ENCODE measurements around the gene DYNLRB1. TPM values are rescaled to one million over a fixed set of nuclear protein-coding genes. Genes with fewer than 3 reads are reported as not detected.

The DYNLRB1 gene
- total RNA-seq, 2 experiments from 2014 or later = 101 to 108 TPM

- CTCF ChIA-PET = interaction anchor here (1.3 to 7.1 kb wide), 2 partner anchors 12 to 214 kb away, joined by 5 to 98 read pairs; no protein-coding TSS in a partner anchor
- H3K9me3 Mint-ChIP-seq = no peaks in the 10 kb centered on the region
- no peaks in the 10 kb centered on the region for H3K27me3 Mint-ChIP-seq
- DNase-seq = no peak
- intact Hi-C loops (cut with micrococcal nuclease) = no loop called here
- H3K4me1 Mint-ChIP-seq (ENCODE audit: low read depth) = peaks cover 24% of the 10 kb centered on the region
- no peak overlapping the region for H3K4me3 Mint-ChIP-seq
- H3K36me3 Mint-ChIP-seq = peaks cover 26% of the 10 kb centered on the region
- POLR2A ChIA-PET = no interaction called here
- H3K27ac Mint-ChIP-seq = no peak overlapping the region
Observed at GRCh38 chr20:34526466-34526865, 10.2 kb downstream of the DYNLRB1 start.

GRCh38 chr20:34527016-34527415, 10.8 kb downstream of the DYNLRB1 start:
- Mint-ChIP-seq H3K27ac (no peak overlapping the region), H3K36me3 (peaks cover 23% of the 10 kb centered on the region), H3K4me3 (no peak overlapping the region), H3K9me3 (no peaks in the 10 kb centered on the region), H3K4me1 (ENCODE audit: low read depth) (peaks cover 22% of the 10 kb centered on the region), H3K27me3 (no peaks in the 10 kb centered on the region)
- ChIA-PET CTCF (interaction anchor here (1.3 to 7.1 kb wide), 2 partner anchors 12 to 214 kb away, joined by 5 to 98 read pairs; no protein-coding TSS in a partner anchor), POLR2A (no interaction called here)
- intact Hi-C loops (cut with micrococcal nuclease) = no loop called here
- DNase-seq = no peak

- Mint-ChIP-seq H3K27me3 (no peaks in the 10 kb centered on the region), H3K4me1 (ENCODE audit: low read depth) (peaks cover 8% of the 10 kb centered on the region), H3K36me3 (peaks cover 19% of the 10 kb centered on the region), H3K4me3 (no peak overlapping the region), H3K27ac (no peak overlapping the region), H3K9me3 (no peaks in the 10 kb centered on the region)
- CTCF ChIA-PET = interaction anchor here (2.4 kb wide), 1 partner anchor 10 kb away, joined by 9 read pairs; no protein-coding TSS in a partner anchor
- POLR2A ChIA-PET = no interaction called here
- DNase-seq = no peak
- intact Hi-C loops (cut with micrococcal nuclease) = no loop called here
Observed at GRCh38 chr20:34528921-34529297, 12.7 kb downstream of the DYNLRB1 start.

DNA sequence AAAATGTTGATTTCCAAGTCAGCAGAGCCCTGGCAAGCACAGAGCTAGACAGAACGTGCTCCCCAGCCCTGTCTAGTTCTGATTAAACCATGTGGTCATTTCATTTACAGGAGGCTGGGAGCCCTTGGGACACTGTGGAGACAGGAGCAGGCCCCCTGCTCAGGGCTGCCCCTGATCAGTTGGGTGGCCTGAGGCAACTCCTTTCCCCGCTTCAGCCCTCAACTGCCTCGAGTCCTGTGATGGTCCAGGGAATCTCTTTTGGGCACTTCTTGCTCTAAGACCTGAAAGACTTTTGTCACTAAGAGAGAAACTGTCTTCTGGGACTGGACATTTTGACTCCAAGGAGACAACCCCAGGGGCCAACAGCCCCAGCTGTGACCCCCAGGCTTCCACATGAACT, 13.5 kb downstream of the DYNLRB1 start:
- no peak for DNase-seq
- intact Hi-C loops (cut with micrococcal nuclease) = loop anchor here (10.0 kb wide), 1 partner anchor 235 kb away; no protein-coding TSS in a partner anchor
- CTCF ChIA-PET = interaction anchor here (1.1 to 2.7 kb wide), 4 partner anchors 9 to 240 kb away, joined by 3 to 17 read pairs (median 12); no protein-coding TSS in a partner anchor
- Mint-ChIP-seq H3K36me3 (peaks cover 24% of the 10 kb centered on the region), H3K27me3 (no peaks in the 10 kb centered on the region), H3K4me3 (no peak overlapping the region), H3K27ac (no peak overlapping the region), H3K4me1 (ENCODE audit: low read depth) (peaks cover 3% of the 10 kb centered on the region), H3K9me3 (no peaks in the 10 kb centered on the region)
- POLR2A ChIA-PET = no interaction called here

- no peaks in the 10 kb centered on the region for H3K27me3 Mint-ChIP-seq
- no peak overlapping the region for H3K27ac Mint-ChIP-seq
- H3K4me1 Mint-ChIP-seq (ENCODE audit: low read depth) = peaks cover 2% of the 10 kb centered on the region
- intact Hi-C loops (cut with micrococcal nuclease) = loop anchor here (10.0 kb wide), 1 partner anchor 234 kb away; no protein-coding TSS in a partner anchor
- H3K36me3 Mint-ChIP-seq = peaks cover 28% of the 10 kb centered on the region
- DNase-seq = no peak
- no peak overlapping the region for H3K4me3 Mint-ChIP-seq
- CTCF ChIA-PET = interaction anchor here (1.1 to 2.7 kb wide), 5 partner anchors 8 to 239 kb away, joined by 3 to 17 read pairs (median 9); no protein-coding TSS in a partner anchor
- H3K9me3 Mint-ChIP-seq = no peaks in the 10 kb centered on the region
- POLR2A ChIA-PET = interaction anchor here (0.6 to 1.5 kb wide), 2 partner anchors 14 to 52 kb away, joined by 5 to 6 read pairs; partner anchors contain the start of gene DYNLRB1
Observed at GRCh38 chr20:34530342-34530741, 14.1 kb downstream of the DYNLRB1 start.

DNA sequence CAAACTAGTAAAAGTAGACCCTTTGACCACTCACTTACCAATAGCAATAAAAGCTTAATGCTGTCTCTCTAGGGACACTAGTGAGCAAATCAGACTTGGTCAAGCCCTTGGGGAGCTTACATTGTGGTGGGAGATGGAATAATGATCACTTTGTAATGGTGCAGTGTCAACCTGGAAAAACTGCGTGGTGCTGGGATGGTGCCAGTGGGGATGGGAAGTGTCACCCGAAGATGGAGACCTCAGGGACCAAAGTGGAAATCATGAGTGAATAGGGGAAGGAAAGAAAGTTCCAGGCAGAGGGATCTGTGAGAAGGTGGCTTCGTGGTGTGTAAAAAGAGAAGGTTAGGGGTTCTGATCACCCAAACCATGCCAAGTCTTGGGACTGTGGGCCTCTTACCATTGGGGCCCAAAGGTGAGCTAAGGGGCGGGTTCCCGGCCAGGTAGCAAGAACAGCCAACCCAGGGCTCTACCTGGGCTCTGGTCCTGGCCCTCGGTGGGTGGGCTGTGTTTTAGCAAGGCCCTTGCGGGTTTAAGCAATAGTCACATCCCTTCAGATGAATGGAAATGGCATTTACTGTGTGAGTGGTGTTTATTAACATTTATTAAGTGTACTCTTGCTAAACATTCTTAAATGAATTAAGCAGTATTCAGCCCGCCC, 15.5 kb downstream of the DYNLRB1 start:
- POLR2A ChIA-PET = interaction anchor here (1.5 kb wide), 1 partner anchor 15 kb away, joined by 6 read pairs; the partner anchor contains the start of gene DYNLRB1
- Mint-ChIP-seq H3K9me3 (no peaks in the 10 kb centered on the region), H3K4me1 (ENCODE audit: low read depth) (no peaks in the 10 kb centered on the region), H3K27ac (no peak overlapping the region), H3K27me3 (no peaks in the 10 kb centered on the region), H3K36me3 (peaks cover 22% of the 10 kb centered on the region), H3K4me3 (no peak overlapping the region)
- intact Hi-C loops (cut with micrococcal nuclease) = loop anchor here (10.0 kb wide), 1 partner anchor 233 kb away; no protein-coding TSS in a partner anchor
- CTCF ChIA-PET = interaction anchor here (0.9 to 2.7 kb wide), 6 partner anchors 9 to 238 kb away, joined by 3 to 17 read pairs (median 4); no protein-coding TSS in a partner anchor
- DNase-seq = no peak

DNA sequence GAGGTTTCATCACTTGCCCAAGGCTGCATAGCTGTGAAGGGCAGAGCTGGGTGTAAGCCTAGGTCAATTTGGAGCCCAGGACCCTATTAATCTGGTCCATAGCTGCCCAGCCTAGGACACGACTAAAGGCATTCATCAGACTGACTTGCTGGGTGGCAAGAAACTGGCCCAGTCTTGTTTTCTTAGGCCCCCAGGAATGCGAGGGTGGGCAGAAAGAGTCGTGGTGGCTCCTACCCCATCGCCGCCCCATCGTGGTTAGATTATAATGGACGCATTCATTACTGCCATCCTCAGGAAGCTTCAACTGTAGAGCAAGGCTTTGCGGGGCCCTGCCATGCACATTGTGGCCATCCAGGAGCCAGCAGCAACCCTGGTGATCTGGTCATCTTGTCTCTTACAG, 16.1 kb downstream of the DYNLRB1 start:
- H3K4me3 Mint-ChIP-seq = no peak overlapping the region
- peaks cover 23% of the 10 kb centered on the region for H3K36me3 Mint-ChIP-seq
- DNase-seq = no peak
- H3K9me3 Mint-ChIP-seq = no peaks in the 10 kb centered on the region
- intact Hi-C loops (cut with micrococcal nuclease) = loop anchor here (10.0 kb wide), 1 partner anchor 232 kb away; no protein-coding TSS in a partner anchor
- no peaks in the 10 kb centered on the region for H3K27me3 Mint-ChIP-seq
- CTCF ChIA-PET = interaction anchor here (1.4 kb wide), 1 partner anchor 237 kb away, joined by 4 read pairs; no protein-coding TSS in a partner anchor
- no peak overlapping the region for H3K27ac Mint-ChIP-seq
- H3K4me1 Mint-ChIP-seq (ENCODE audit: low read depth) = peaks cover 3% of the 10 kb centered on the region
- POLR2A ChIA-PET = no interaction called here

- H3K4me3 Mint-ChIP-seq = no peak overlapping the region
- no peak overlapping the region for H3K27ac Mint-ChIP-seq
- no peak for DNase-seq
- POLR2A ChIA-PET = no interaction called here
- CTCF ChIA-PET = no interaction called here
- no peaks in the 10 kb centered on the region for H3K27me3 Mint-ChIP-seq
- intact Hi-C loops (cut with micrococcal nuclease) = loop anchor here (10.0 kb wide), 1 partner anchor 232 kb away; no protein-coding TSS in a partner anchor
- H3K4me1 Mint-ChIP-seq (ENCODE audit: low read depth) = peaks cover 3% of the 10 kb centered on the region
- peaks cover 24% of the 10 kb centered on the region for H3K36me3 Mint-ChIP-seq
- no peaks in the 10 kb centered on the region for H3K9me3 Mint-ChIP-seq
Observed at GRCh38 chr20:34532756-34533155, 16.5 kb downstream of the DYNLRB1 start.

- CTCF ChIA-PET = interaction anchor here (1.1 to 1.3 kb wide), 4 partner anchors 174 to 235 kb away, joined by 4 to 5 read pairs (median 4); no protein-coding TSS in a partner anchor
- Mint-ChIP-seq H3K36me3 (peaks cover 18% of the 10 kb centered on the region), H3K27me3 (no peaks in the 10 kb centered on the region), H3K4me1 (ENCODE audit: low read depth) (peaks cover 6% of the 10 kb centered on the region), H3K27ac (no peak overlapping the region), H3K9me3 (no peaks in the 10 kb centered on the region), H3K4me3 (no peak overlapping the region)
- POLR2A ChIA-PET = no interaction called here
- no peak for DNase-seq
- intact Hi-C loops (cut with micrococcal nuclease) = loop anchor here (10.0 kb wide), 1 partner anchor 230 kb away; no protein-coding TSS in a partner anchor
Observed at GRCh38 chr20:34534391-34535165, 18.4 kb downstream of the DYNLRB1 start.

GRCh38 chr20:34535301-34535840, 19.1 kb downstream of the DYNLRB1 start:
- H3K4me1 Mint-ChIP-seq (ENCODE audit: low read depth) = peaks cover 9% of the 10 kb centered on the region
- peaks cover 18% of the 10 kb centered on the region for H3K36me3 Mint-ChIP-seq
- no peak overlapping the region for H3K27ac Mint-ChIP-seq
- ChIA-PET CTCF (interaction anchor here (1.2 to 10.9 kb wide), 3 partner anchors 173 to 223 kb away, joined by 4 to 138 read pairs (median 5); partner anchors contain the start of gene TP53INP2), POLR2A (no interaction called here)
- no peak for DNase-seq
- no peaks in the 10 kb centered on the region for H3K9me3 Mint-ChIP-seq
- intact Hi-C loops (cut with micrococcal nuclease) = loop anchor here (10.0 kb wide), 1 partner anchor 229 kb away; no protein-coding TSS in a partner anchor
- H3K27me3 Mint-ChIP-seq = no peaks in the 10 kb centered on the region
- no peak overlapping the region for H3K4me3 Mint-ChIP-seq

GRCh38 chr20:34535857-34536256, 19.6 kb downstream of the DYNLRB1 start:
- no peak for DNase-seq
- H3K4me1 Mint-ChIP-seq (ENCODE audit: low read depth) = peaks cover 13% of the 10 kb centered on the region
- peaks cover 21% of the 10 kb centered on the region for H3K36me3 Mint-ChIP-seq
- no peak overlapping the region for H3K27ac Mint-ChIP-seq
- no peaks in the 10 kb centered on the region for H3K27me3 Mint-ChIP-seq
- intact Hi-C loops (cut with micrococcal nuclease) = loop anchor here (10.0 kb wide), 1 partner anchor 229 kb away; no protein-coding TSS in a partner anchor
- POLR2A ChIA-PET = no interaction called here
- no peaks in the 10 kb centered on the region for H3K9me3 Mint-ChIP-seq
- CTCF ChIA-PET = interaction anchor here (0.9 to 10.9 kb wide), 4 partner anchors 12 to 233 kb away, joined by 3 to 138 read pairs (median 55); partner anchors contain the start of gene TP53INP2
- H3K4me3 Mint-ChIP-seq = no peak overlapping the region

Data from activated CD4-positive, alpha-beta memory T cell treated with anti-CD3 and anti-CD28 coated beads for 36 hours (primary cell).